WTC11 (cell line): ENCODE results near the gene PHKA1. TPM values are rescaled to one million over a fixed set of nuclear protein-coding genes. Genes with fewer than 3 reads are reported as not detected.

Source experiments
- ATAC-seq: fragments of 200-7000 bp; cut with Tn5 transposase; 2 replicates; pipeline ENCODE4 v1.10.0; 2021; ENCODE audit warnings: mild to moderate bottlenecking, moderate library complexity
- CTCF ChIA-PET: fragments of 300-600 bp; sonication (Branson Sonifier 250); formaldehyde crosslinking; loops from one replicate; lab custom pipeline; 2021; ENCODE audit warnings: antibody characterized with exemption; lab: Charles Lee
- POLR2A ChIA-PET: fragments of 350-600 bp; sonication (Branson Sonifier 250); formaldehyde crosslinking; loops from one replicate; lab custom pipeline; 2021; ENCODE audit warnings: antibody characterized with exemption; lab: Charles Lee
- DNase-seq: peaks from one replicate; pipeline ENCODE4 v3.0.0; 2021; ENCODE audit warnings: low spot score
- H3K27ac Mint-ChIP-seq: 2 replicates; pipeline ENCODE4 v1.8.0; 2021; ENCODE audit warnings: mixed read lengths
- H3K27me3 Mint-ChIP-seq: 2 replicates; pipeline ENCODE4 v1.8.0; 2021; ENCODE audit warnings: low read depth, mild to moderate bottlenecking, moderate library complexity, mixed read lengths
- H3K36me3 Mint-ChIP-seq: 2 replicates; pipeline ENCODE4 v1.8.0; 2021; ENCODE audit warnings: mixed read lengths
- H3K4me1 Mint-ChIP-seq: 2 replicates; pipeline ENCODE4 v1.8.0; 2022; ENCODE audit warnings: mixed read lengths
- H3K4me3 Mint-ChIP-seq: 2 replicates; pipeline ENCODE4 v1.8.0; 2021; ENCODE audit warnings: mild to moderate bottlenecking, moderate library complexity, mixed read lengths
- H3K9me3 Mint-ChIP-seq: 2 replicates; pipeline ENCODE4 v1.8.0; 2021; ENCODE audit warnings: mixed read lengths
- E2F5 ChIP-seq: sonication (generic); formaldehyde crosslinking; IDR thresholded peaks from 2 replicates; pipeline ENCODE4 v1.8.1; 2022; ENCODE audit warnings: mild to moderate bottlenecking, moderate library complexity, missing genetic modification reagents
- FOXJ3 ChIP-seq: sonication (generic); formaldehyde crosslinking; IDR thresholded peaks from 2 replicates; pipeline ENCODE4 v1.9.0; 2021; ENCODE audit warnings: missing genetic modification reagents, mild to moderate bottlenecking, borderline replicate concordance
- FOXP1 ChIP-seq: sonication (generic); formaldehyde crosslinking; IDR thresholded peaks from 2 replicates; pipeline ENCODE4 v1.8.0; 2022; ENCODE audit warnings: missing genetic modification reagents, mild to moderate bottlenecking, moderate library complexity, borderline replicate concordance
- GABPB1 ChIP-seq: sonication (generic); formaldehyde crosslinking; IDR thresholded peaks from 2 replicates; pipeline ENCODE4 v1.8.1; 2023; ENCODE audit warnings: mild to moderate bottlenecking, missing genetic modification reagents
- IRF1 ChIP-seq: sonication (generic); formaldehyde crosslinking; IDR thresholded peaks from 2 replicates; pipeline ENCODE4 v1.8.0; 2023; ENCODE audit warnings: missing genetic modification reagents
- NFATC4 ChIP-seq: fragments of 250-450 bp; sonication (Bioruptor Pico); IDR thresholded peaks from 2 replicates; pipeline ENCODE4 v1.9.0; 2021; ENCODE audit warnings: mild to moderate bottlenecking
- NFE2L1 ChIP-seq: sonication (generic); formaldehyde crosslinking; IDR thresholded peaks from 2 replicates; pipeline ENCODE4 v1.8.1; 2023; ENCODE audit warnings: missing genetic modification reagents
- NR2C2 ChIP-seq: sonication (generic); formaldehyde crosslinking; IDR thresholded peaks from 2 replicates; pipeline ENCODE4 v1.8.0; 2022; ENCODE audit warnings: mild to moderate bottlenecking, missing genetic modification reagents
- OVOL2 ChIP-seq: fragments of 250-450 bp; sonication (Bioruptor Pico); IDR thresholded peaks from 2 replicates; pipeline ENCODE4 v1.9.0; 2021; ENCODE audit warnings: mild to moderate bottlenecking, borderline replicate concordance
- SMAD4 ChIP-seq: sonication (generic); formaldehyde crosslinking; IDR thresholded peaks from 2 replicates; pipeline ENCODE4 v1.8.0; 2022; ENCODE audit warnings: mild to moderate bottlenecking, missing genetic modification reagents
- TEAD4 ChIP-seq: sonication (generic); formaldehyde crosslinking; IDR thresholded peaks from 2 replicates; pipeline ENCODE4 v1.8.0; 2022; ENCODE audit warnings: mild to moderate bottlenecking, missing genetic modification reagents
- TP53 ChIP-seq: sonication (generic); formaldehyde crosslinking; IDR thresholded peaks from 2 replicates; pipeline ENCODE4 v1.8.1; 2023; ENCODE audit warnings: mild to moderate bottlenecking, missing genetic modification reagents
- USF2 ChIP-seq: sonication (generic); formaldehyde crosslinking; IDR thresholded peaks from 2 replicates; pipeline ENCODE4 v1.8.1; 2023; ENCODE audit warnings: mild to moderate bottlenecking, missing genetic modification reagents, moderate library complexity
- total RNA-seq: library from RNA; stranded (reverse); gene quantifications from 3 replicates; pipeline ENCODE4 v1.2.3, GENCODE V29; 2021
- TF ChIP-seq, protein P1 (sequence below): fragments of 250-450 bp; sonication (Bioruptor Pico); conservative IDR thresholded peaks from 2 replicates; pipeline ENCODE4 v1.9.0; 2021; ENCODE audit warnings: mild to moderate bottlenecking
- TF ChIP-seq, protein P2 (sequence below): sonication (generic); formaldehyde crosslinking; IDR thresholded peaks from 2 replicates; pipeline ENCODE4 v1.8.0; 2023; ENCODE audit warnings: mild to moderate bottlenecking, missing genetic modification reagents

The PHKA1 gene
- total RNA-seq, 1 experiment from 2014 or later, result 9.9 TPM

- TF ChIP-seq, protein P1, sequence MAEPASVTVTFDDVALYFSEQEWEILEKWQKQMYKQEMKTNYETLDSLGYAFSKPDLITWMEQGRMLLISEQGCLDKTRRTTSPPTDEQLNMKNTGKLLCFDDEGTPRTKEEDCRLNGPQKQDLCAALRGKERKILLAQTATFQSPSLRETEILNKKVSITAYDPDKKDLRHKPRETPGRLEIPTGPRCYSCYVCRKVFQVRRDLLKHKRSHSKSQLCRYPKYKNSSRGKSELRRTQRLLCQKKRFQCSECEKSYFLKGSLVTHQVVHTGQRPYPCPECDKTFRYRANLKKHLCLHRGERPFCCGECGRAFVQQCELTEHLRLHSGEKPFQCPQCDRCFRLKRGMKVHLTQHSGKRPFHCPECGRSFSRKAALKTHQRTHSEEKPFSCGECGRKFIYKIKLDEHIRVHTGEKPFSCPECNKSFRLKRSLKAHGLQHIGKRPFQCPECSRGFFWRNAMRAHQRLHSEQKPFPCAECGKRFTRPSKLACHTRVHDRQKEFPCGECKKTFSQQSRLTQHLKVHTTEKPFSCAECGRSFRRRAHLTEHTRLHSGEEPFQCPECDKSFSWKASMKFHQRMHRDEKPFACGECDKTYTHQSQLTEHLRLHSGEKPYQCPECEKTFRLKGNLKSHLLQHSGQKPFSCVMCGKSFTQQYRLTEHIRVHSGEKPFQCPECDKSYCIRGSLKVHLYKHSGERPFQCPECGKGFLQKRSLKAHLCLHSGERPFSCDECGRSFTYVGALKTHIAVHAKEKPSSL (CRISPR knock-in tag), result no peak
- TF ChIP-seq IRF1 (CRISPR knock-in tag) (no peak), TEAD4 (CRISPR knock-in tag) (no peak), NR2C2 (CRISPR knock-in tag) (no peak), NFATC4 (CRISPR knock-in tag) (no peak), FOXP1 (CRISPR knock-in tag) (no peak), NFE2L1 (CRISPR knock-in tag) (no peak)
- TF ChIP-seq, protein P2, sequence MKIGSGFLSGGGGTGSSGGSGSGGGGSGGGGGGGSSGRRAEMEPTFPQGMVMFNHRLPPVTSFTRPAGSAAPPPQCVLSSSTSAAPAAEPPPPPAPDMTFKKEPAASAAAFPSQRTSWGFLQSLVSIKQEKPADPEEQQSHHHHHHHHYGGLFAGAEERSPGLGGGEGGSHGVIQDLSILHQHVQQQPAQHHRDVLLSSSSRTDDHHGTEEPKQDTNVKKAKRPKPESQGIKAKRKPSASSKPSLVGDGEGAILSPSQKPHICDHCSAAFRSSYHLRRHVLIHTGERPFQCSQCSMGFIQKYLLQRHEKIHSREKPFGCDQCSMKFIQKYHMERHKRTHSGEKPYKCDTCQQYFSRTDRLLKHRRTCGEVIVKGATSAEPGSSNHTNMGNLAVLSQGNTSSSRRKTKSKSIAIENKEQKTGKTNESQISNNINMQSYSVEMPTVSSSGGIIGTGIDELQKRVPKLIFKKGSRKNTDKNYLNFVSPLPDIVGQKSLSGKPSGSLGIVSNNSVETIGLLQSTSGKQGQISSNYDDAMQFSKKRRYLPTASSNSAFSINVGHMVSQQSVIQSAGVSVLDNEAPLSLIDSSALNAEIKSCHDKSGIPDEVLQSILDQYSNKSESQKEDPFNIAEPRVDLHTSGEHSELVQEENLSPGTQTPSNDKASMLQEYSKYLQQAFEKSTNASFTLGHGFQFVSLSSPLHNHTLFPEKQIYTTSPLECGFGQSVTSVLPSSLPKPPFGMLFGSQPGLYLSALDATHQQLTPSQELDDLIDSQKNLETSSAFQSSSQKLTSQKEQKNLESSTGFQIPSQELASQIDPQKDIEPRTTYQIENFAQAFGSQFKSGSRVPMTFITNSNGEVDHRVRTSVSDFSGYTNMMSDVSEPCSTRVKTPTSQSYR (CRISPR knock-in tag), result no peak
These were observed 141.0 kb downstream of the PHKA1 start (continued) for GRCh38 chrX:72573158-72573511.

- ChIA-PET POLR2A (no interaction called here), CTCF (interaction anchor here (0.6 to 0.7 kb wide), 2 partner anchors 17 to 871 kb away, joined by 3 read pairs; no protein-coding TSS in a partner anchor)
- no peak for TF ChIP-seq SMAD4
- Mint-ChIP-seq H3K4me3 (peak within 1 kb of the TSS; percentile 94), H3K9me3 (no peaks in the 10 kb centered on the region), H3K4me1 (peaks cover 3% of the 10 kb centered on the region; the same call in 1 of the 2 replicates), H3K27me3 (peaks cover 12% of the 10 kb centered on the region), H3K27ac (peak within 1 kb of the TSS; percentile 94), H3K36me3 (peaks cover 8% of the 10 kb centered on the region)
- DNase-seq (peak; percentile 59), ATAC-seq (peak; percentile 87)
These were observed 141.6 kb downstream of the PHKA1 start, which contains the start of gene HDAC8 for GRCh38 chrX:72572248-72573157. Gene HDAC8 (minus strand): TSS chrX:72572843. CDS start chrX:72572761, 82 bp downstream.

- peaks cover 21% of the 10 kb centered on the region for H3K36me3 Mint-ChIP-seq
- H3K4me3 Mint-ChIP-seq, result no peak overlapping the region
- no peak for ATAC-seq
- POLR2A ChIA-PET, result no interaction called here
- H3K27ac Mint-ChIP-seq, result no peak overlapping the region
- H3K9me3 Mint-ChIP-seq, result no peaks in the 10 kb centered on the region
- DNase-seq, result no peak
- CTCF ChIA-PET, result no interaction called here
- peaks cover 2% of the 10 kb centered on the region; the same call in 1 of the 2 replicates for H3K27me3 Mint-ChIP-seq
- peaks cover 3% of the 10 kb centered on the region; the same call in 1 of the 2 replicates for H3K4me1 Mint-ChIP-seq
- TF ChIP-seq E2F5 (CRISPR knock-in tag), result no peak
- no peak for TF ChIP-seq TP53 (CRISPR knock-in tag)
- TF ChIP-seq FOXJ3 (CRISPR knock-in tag), result no peak
- TF ChIP-seq OVOL2 (CRISPR knock-in tag), result no peak
- no peak for TF ChIP-seq USF2 (CRISPR knock-in tag)
- TF ChIP-seq GABPB1, result no peak
- no peak for TF ChIP-seq FOXP1 (CRISPR knock-in tag)
- TF ChIP-seq, all 79 proteins: peak for 0
These were observed 144.3 kb downstream of the PHKA1 start for GRCh38 chrX:72569786-72570185.
